ENCODE data around the gene FBXW7.

DNA sequence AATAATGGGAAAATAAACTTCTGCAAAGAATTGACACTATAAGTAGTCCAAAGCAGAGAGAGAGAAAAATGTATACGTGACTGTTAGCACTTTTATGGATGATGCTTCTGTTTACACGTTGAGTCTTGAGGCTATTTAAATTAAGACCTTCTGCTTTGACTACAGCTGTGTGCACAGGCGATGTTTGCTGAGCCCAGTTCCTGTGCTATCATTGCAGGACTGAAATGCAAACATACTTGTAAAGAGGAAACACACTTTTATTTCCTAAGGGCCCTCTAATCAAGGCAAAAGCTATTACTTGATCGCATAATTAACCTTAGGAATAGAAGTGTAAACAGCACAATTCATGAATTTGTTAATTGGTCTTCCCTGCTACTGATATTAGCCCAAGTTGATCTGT is 226.9 kb downstream of the FBXW7 start:
- TF ChIP-seq, protein P1, sequence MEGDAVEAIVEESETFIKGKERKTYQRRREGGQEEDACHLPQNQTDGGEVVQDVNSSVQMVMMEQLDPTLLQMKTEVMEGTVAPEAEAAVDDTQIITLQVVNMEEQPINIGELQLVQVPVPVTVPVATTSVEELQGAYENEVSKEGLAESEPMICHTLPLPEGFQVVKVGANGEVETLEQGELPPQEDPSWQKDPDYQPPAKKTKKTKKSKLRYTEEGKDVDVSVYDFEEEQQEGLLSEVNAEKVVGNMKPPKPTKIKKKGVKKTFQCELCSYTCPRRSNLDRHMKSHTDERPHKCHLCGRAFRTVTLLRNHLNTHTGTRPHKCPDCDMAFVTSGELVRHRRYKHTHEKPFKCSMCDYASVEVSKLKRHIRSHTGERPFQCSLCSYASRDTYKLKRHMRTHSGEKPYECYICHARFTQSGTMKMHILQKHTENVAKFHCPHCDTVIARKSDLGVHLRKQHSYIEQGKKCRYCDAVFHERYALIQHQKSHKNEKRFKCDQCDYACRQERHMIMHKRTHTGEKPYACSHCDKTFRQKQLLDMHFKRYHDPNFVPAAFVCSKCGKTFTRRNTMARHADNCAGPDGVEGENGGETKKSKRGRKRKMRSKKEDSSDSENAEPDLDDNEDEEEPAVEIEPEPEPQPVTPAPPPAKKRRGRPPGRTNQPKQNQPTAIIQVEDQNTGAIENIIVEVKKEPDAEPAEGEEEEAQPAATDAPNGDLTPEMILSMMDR (IDR thresholded peaks at IDR 0.05), result no peak
- TF ChIP-seq POLR2AphosphoS5 (IDR thresholded peaks at IDR 0.05) (no peak), POLR2A (IDR thresholded peaks at IDR 0.05) (no peak)

Data from breast epithelium (tissue), 3 donors.